GM18499 (cell line): Measurements from ENCODE around the gene TMC3.
"Not testable (repeated sequence)": the region's sequence is repeated elsewhere in the genome, so short reads cannot be mapped to it uniquely, and the experiment has no call there.

Experiments
- ATAC-seq: cut with Tn5 transposase; IDR thresholded peaks from one replicate; pipeline ENCODE4 v1.9.1; 2021; ENCODE audit warnings: moderate number of reproducible peaks; ENCODE audit not compliant: insufficient read depth, unreplicated experiment

The TMC3 gene

GRCh38 chr15:81373775-81374395 is at the start of gene TMC3:
TSS of gene TMC3 (minus strand) at chr15:81374213. CDS start at chr15:81374077, 136 bp downstream.
- ATAC-seq: no peak

- ATAC-seq: no peak
Measured at GRCh38 chr15:81421461-81421860, 47.4 kb upstream of the TMC3 start.

- ATAC-seq: no peak
Measured at GRCh38 chr15:81419332-81419943, 45.4 kb upstream of the TMC3 start.

GRCh38 chr15:81418891-81419290 is 44.9 kb upstream of the TMC3 start:
- no peak for ATAC-seq

GRCh38 chr15:81418444-81418843 is 44.4 kb upstream of the TMC3 start:
- no peak for ATAC-seq

- not testable (repeated sequence) for ATAC-seq
Measured at GRCh38 chr15:81414274-81414968, 40.4 kb upstream of the TMC3 start.

GRCh38 chr15:81413851-81414250 is 39.8 kb upstream of the TMC3 start:
- no peak for ATAC-seq

- ATAC-seq: no peak
Measured at GRCh38 chr15:81411969-81412633, 38.1 kb upstream of the TMC3 start.

- no peak for ATAC-seq
Measured at GRCh38 chr15:81411051-81411450, 37.0 kb upstream of the TMC3 start.

GRCh38 chr15:81410318-81410753 is 36.3 kb upstream of the TMC3 start:
- ATAC-seq: no peak

- no peak for ATAC-seq
Measured at GRCh38 chr15:81407718-81408117, 33.7 kb upstream of the TMC3 start.

GRCh38 chr15:81407176-81407575 is 33.2 kb upstream of the TMC3 start:
- ATAC-seq: no peak

GRCh38 chr15:81400640-81401236 is 26.7 kb upstream of the TMC3 start:
- ATAC-seq: no peak

- no peak for ATAC-seq
Measured at GRCh38 chr15:81398910-81399551, 25.0 kb upstream of the TMC3 start.

GRCh38 chr15:81398456-81398855 is 24.4 kb upstream of the TMC3 start:
- no peak for ATAC-seq

GRCh38 chr15:81394603-81395002 is 20.6 kb upstream of the TMC3 start:
- no peak for ATAC-seq

GRCh38 chr15:81391657-81392056 is 17.6 kb upstream of the TMC3 start:
- ATAC-seq: no peak

GRCh38 chr15:81388436-81388770 is 14.4 kb upstream of the TMC3 start:
- ATAC-seq: no peak

- no peak for ATAC-seq
Measured at GRCh38 chr15:81387621-81388435, 13.8 kb upstream of the TMC3 start.
